Measurements from ENCODE around the gene PTPRJ. TPM values are rescaled to one million over a fixed set of nuclear protein-coding genes. Genes with fewer than 3 reads are reported as not detected.
A peak's percentile ranks its signal among the peaks of the same experiment; 100 is the strongest.

PTPRJ gene
- total and polyA plus RNA-seq, 2 donors (not counting 1 experiment from before 2014, with no cell fraction given): 5.3 to 5.8 TPM

DNA sequence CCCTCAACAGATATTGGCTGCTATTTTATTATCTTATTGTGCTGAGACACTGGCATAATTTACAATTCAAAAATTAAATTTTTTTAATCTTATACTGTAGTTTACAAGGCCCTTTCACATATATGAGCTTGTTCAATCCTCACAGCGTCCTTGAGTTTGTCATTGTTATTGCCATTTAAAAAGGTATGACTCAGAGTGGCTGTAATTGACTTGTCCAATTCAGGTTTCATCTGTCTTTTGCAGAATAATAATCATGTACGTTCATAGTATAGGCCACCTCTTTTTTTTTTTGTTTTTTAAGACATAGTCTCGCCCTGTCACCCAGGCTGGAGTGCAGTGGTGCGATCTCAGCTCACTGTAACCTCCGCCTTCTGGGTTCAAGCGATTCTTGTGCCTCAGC lies 11.5 kb downstream of the PTPRJ start:
- Histone ChIP-seq H3K27me3 (ENCODE audit: control insufficient read depth, insufficient read depth, low read length) (no peaks in the 10 kb centered on the region), H2AFZ (ENCODE audit: low read length) (no peak overlapping the region), H3K79me2 (ENCODE audit: control insufficient read depth, insufficient read depth, low read length) (peaks cover 21% of the 10 kb centered on the region), H3K4me2 (ENCODE audit: extremely low read depth, insufficient read depth, low read length) (no peak overlapping the region), H3K4me3 (replicated peaks in 1 of 4; ENCODE audit: control extremely low read depth in 1 of 4, insufficient read depth in 1 of 4, low read depth in 3 of 4, low read length in 4 of 4) (no peak overlapping the region), H3K9me3 (ENCODE audit: control insufficient read depth, insufficient read depth, low read depth, low read length) (no peaks in the 10 kb centered on the region), H3K4me1 (ENCODE audit: control insufficient read depth, extremely low read depth, insufficient read depth, low read length) (no peaks in the 10 kb centered on the region), H3K27ac (ENCODE audit: insufficient read depth, low read length) (no peak overlapping the region), H4K20me1 (ENCODE audit: control insufficient read depth, extremely low read depth, insufficient read depth, low read length) (no peaks in the 10 kb centered on the region), H3K9ac (ENCODE audit: insufficient read depth, low read length) (no peak overlapping the region), H3K36me3 (ENCODE audit: control insufficient read depth, insufficient read depth, low read length) (no peaks in the 10 kb centered on the region)
- TF ChIP-seq CTCF (conservative IDR thresholded peaks at IDR 0.05 in 1 of 2, IDR thresholded peaks at IDR 0.05 in 1 of 2; ENCODE audit: low read depth in 1 of 2, low read length in 2 of 2) (no peak), EZH2 (IDR thresholded peaks at IDR 0.05; ENCODE audit: low read length, missing control alignments) (no peak)
- DNase-seq (ENCODE audit: low read depth in 2 of 2): no peak

DNA sequence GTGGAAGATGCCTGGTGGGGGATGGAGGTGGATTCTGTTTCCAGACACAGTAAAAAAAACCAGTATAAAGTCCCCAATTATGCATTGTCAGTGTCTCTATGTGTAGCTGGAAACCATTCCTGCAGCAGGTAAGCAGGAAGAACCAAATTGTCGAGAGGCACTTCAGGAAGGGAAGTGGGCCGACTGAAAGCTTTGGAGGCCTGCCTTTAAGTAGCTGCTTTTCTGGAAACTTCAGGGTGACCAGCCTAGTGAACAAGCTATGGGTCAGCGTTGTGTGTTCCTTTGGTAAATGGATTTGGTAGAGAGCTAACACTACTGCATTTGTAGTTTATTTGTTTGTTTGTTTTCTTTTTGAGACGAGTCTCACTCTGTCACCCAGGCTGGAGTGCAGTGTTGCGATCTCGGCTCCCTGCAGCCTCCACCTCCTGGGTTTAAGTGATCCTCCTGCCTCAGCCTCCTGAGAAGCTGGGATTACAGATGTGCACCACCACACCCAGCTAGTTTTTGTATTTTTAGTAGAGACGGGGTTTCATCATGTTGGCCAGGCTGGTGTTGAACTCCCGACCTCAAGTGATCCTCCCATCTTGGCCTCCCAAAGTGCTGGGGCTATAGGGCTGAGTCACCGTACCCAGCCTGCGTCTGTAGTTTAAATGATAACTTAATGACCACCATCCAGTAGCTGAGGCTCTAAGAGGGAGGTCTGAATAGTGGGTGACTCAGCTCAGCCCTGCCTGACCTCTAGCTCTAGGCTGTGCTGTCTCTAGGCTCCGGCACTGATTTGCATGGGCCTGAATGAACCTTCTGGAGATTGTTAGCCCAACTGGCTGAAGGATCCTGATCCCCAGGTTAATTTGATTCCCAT lies 12.8 kb downstream of the PTPRJ start:
- Histone ChIP-seq H3K79me2 (ENCODE audit: control insufficient read depth, insufficient read depth, low read length) (peaks cover 20% of the 10 kb centered on the region), H2AFZ (ENCODE audit: low read length) (no peak overlapping the region), H4K20me1 (ENCODE audit: control insufficient read depth, extremely low read depth, insufficient read depth, low read length) (no peaks in the 10 kb centered on the region), H3K4me3 (replicated peaks in 1 of 4; ENCODE audit: control extremely low read depth in 1 of 4, insufficient read depth in 1 of 4, low read depth in 3 of 4, low read length in 4 of 4) (no peak overlapping the region), H3K36me3 (ENCODE audit: control insufficient read depth, insufficient read depth, low read length) (no peaks in the 10 kb centered on the region), H3K27me3 (ENCODE audit: control insufficient read depth, insufficient read depth, low read length) (no peaks in the 10 kb centered on the region), H3K4me2 (ENCODE audit: extremely low read depth, insufficient read depth, low read length) (no peak overlapping the region), H3K9ac (ENCODE audit: insufficient read depth, low read length) (no peak overlapping the region), H3K27ac (ENCODE audit: insufficient read depth, low read length) (no peak overlapping the region), H3K4me1 (ENCODE audit: control insufficient read depth, extremely low read depth, insufficient read depth, low read length) (no peaks in the 10 kb centered on the region), H3K9me3 (ENCODE audit: control insufficient read depth, insufficient read depth, low read depth, low read length) (no peaks in the 10 kb centered on the region)
- TF ChIP-seq CTCF (conservative IDR thresholded peaks at IDR 0.05 in 1 of 2, IDR thresholded peaks at IDR 0.05 in 1 of 2; ENCODE audit: low read depth in 1 of 2, low read length in 2 of 2): no peak
- TF ChIP-seq EZH2 (IDR thresholded peaks at IDR 0.05; ENCODE audit: low read length, missing control alignments): no peak
- DNase-seq (ENCODE audit: low read depth in 2 of 2): peak; percentile 85 to 87

GRCh38 chr11:47994417-47994816 lies 14.1 kb downstream of the PTPRJ start:
- Histone ChIP-seq H2AFZ (ENCODE audit: low read length) (no peak overlapping the region), H3K4me1 (ENCODE audit: control insufficient read depth, extremely low read depth, insufficient read depth, low read length) (no peaks in the 10 kb centered on the region), H3K9me3 (ENCODE audit: control insufficient read depth, insufficient read depth, low read depth, low read length) (no peaks in the 10 kb centered on the region), H3K4me3 (replicated peaks in 1 of 4; ENCODE audit: control extremely low read depth in 1 of 4, insufficient read depth in 1 of 4, low read depth in 3 of 4, low read length in 4 of 4) (no peak overlapping the region), H3K27ac (ENCODE audit: insufficient read depth, low read length) (no peak overlapping the region), H3K9ac (ENCODE audit: insufficient read depth, low read length) (no peak overlapping the region), H3K79me2 (ENCODE audit: control insufficient read depth, insufficient read depth, low read length) (peaks cover 21% of the 10 kb centered on the region), H4K20me1 (ENCODE audit: control insufficient read depth, extremely low read depth, insufficient read depth, low read length) (no peaks in the 10 kb centered on the region), H3K27me3 (ENCODE audit: control insufficient read depth, insufficient read depth, low read length) (no peaks in the 10 kb centered on the region), H3K4me2 (ENCODE audit: extremely low read depth, insufficient read depth, low read length) (no peak overlapping the region), H3K36me3 (ENCODE audit: control insufficient read depth, insufficient read depth, low read length) (no peaks in the 10 kb centered on the region)
- TF ChIP-seq CTCF (conservative IDR thresholded peaks at IDR 0.05 in 1 of 2, IDR thresholded peaks at IDR 0.05 in 1 of 2; ENCODE audit: low read depth in 1 of 2, low read length in 2 of 2): no peak
- TF ChIP-seq EZH2 (IDR thresholded peaks at IDR 0.05; ENCODE audit: low read length, missing control alignments): no peak
- DNase-seq (ENCODE audit: low read depth in 2 of 2): no peak
